Endodermal cell (in vitro differentiated cells): ENCODE results near the gene ZNF865. TPM values are rescaled to one million over a fixed set of nuclear protein-coding genes. Genes with fewer than 3 reads are reported as not detected.

ENCODE experiments used
- DNase-seq: peaks from one replicate; pipeline ENCODE4 v3.0.0-alpha.2; 2017
- H3K27ac ChIP-seq: 2 replicates; pipeline ENCODE4 v1.5.1; 2013; ENCODE audit warnings: mild to moderate bottlenecking, low read depth, low read length, moderate library complexity
- H3K27me3 ChIP-seq: 2 replicates; pipeline ENCODE4 v1.6.1; 2013; ENCODE audit warnings: mild to moderate bottlenecking, low read length, moderate library complexity; ENCODE audit not compliant: insufficient read depth, control insufficient read depth, poor library complexity, severe bottlenecking
- H3K36me3 ChIP-seq: 2 replicates; pipeline ENCODE4 v1.7.0; 2013; ENCODE audit warnings: mild to moderate bottlenecking, low read length, moderate library complexity; ENCODE audit not compliant: control insufficient read depth, insufficient read depth
- H3K4me1 ChIP-seq: one replicate; pipeline ENCODE4 v1.7.0; 2013; ENCODE audit warnings: low read length; ENCODE audit not compliant: control insufficient read depth, insufficient read depth
- H3K4me3 ChIP-seq: 2 replicates; pipeline ENCODE4 v1.5.1; 2013; ENCODE audit warnings: mild to moderate bottlenecking, low read length, moderate library complexity
- H3K9ac ChIP-seq: 2 replicates; pipeline ENCODE4 v1.6.1; 2013; ENCODE audit warnings: mild to moderate bottlenecking, low read length, moderate library complexity; ENCODE audit not compliant: poor library complexity, severe bottlenecking; ENCODE audit errors: extremely low read depth
- H3K9me3 ChIP-seq: 2 replicates; pipeline ENCODE4 v1.6.1; 2013; ENCODE audit warnings: mild to moderate bottlenecking, low read length, moderate library complexity; ENCODE audit not compliant: control insufficient read depth
- H3K27ac Mint-ChIP-seq: 2 replicates; pipeline ENCODE4 v1.8.0; 2020; ENCODE audit warnings: mixed read lengths
- H3K27me3 Mint-ChIP-seq: 2 replicates; pipeline ENCODE4 v1.8.0; 2021; ENCODE audit warnings: mild to moderate bottlenecking, mixed read lengths; ENCODE audit not compliant: insufficient read depth
- H3K36me3 Mint-ChIP-seq: 2 replicates; pipeline ENCODE4 v1.8.0; 2020; ENCODE audit warnings: low read depth, mixed read lengths
- H3K4me1 Mint-ChIP-seq: 2 replicates; pipeline ENCODE4 v1.8.0; 2020; ENCODE audit warnings: mixed read lengths
- H3K4me3 Mint-ChIP-seq: 2 replicates; pipeline ENCODE4 v1.8.0; 2020; ENCODE audit warnings: mild to moderate bottlenecking, moderate library complexity, mixed read lengths
- H3K9me3 Mint-ChIP-seq: 2 replicates; pipeline ENCODE4 v1.8.0; 2020; ENCODE audit warnings: mild to moderate bottlenecking, mixed read lengths
- CTCF ChIP-seq: fragments of 200-600 bp; sonication (generic); conservative IDR thresholded peaks from 2 replicates; pipeline ENCODE4 v1.5.0; 2021; ENCODE audit warnings: antibody characterized with exemption, mild to moderate bottlenecking
- WGBS, 2 experiments: methylation state at CpG; one replicate each; pipeline versions ENCODE4 v1.1.5 to v1.1.7; 2013; ENCODE audit warnings: missing lambda C conversion rate in 2 of 2, mixed read lengths in 1 of 2; ENCODE audit not compliant: insufficient coverage in 1 of 2, insufficient read length in 1 of 2; 5-methylcytosine and 5-hydroxymethylcytosine counted together
- total RNA-seq, 2 donors: library from RNA; stranded (reverse); fragmentation: NEBNext Ultra II Directional in 1 of 2; extraction: Animal tissue kit (Norgen Biotek cat#: 25700) in 1 of 2; gene quantifications; 2 replicates in 1 of 2; 3 replicates in 1 of 2; pipeline ENCODE4 v1.2.1, GENCODE V29; 2021

The ZNF865 gene
- total RNA-seq, 2 donors from 2014 or later: 14.5 to 14.9 TPM

GRCh38 chr19:55652311-55653128 is 47.1 kb downstream of the ZNF865 start:
- Mint-ChIP-seq H3K27me3 (peaks cover 2% of the 10 kb centered on the region), H3K4me3 (peak overlapping the region; percentile 94), H3K36me3 (peaks cover 7% of the 10 kb centered on the region), H3K27ac (no peak overlapping the region), H3K9me3 (no peaks in the 10 kb centered on the region), H3K4me1 (peaks cover 22% of the 10 kb centered on the region)
- TF ChIP-seq CTCF: no peak
- no peaks in the 10 kb centered on the region for H3K9me3 ChIP-seq
- no peak overlapping the region for H3K4me3 ChIP-seq
- peaks cover 2% of the 10 kb centered on the region for H3K4me1 ChIP-seq
- H3K36me3 ChIP-seq: peaks cover 11% of the 10 kb centered on the region
- no peak overlapping the region for H3K27ac ChIP-seq
- 75 to 92% methylated on average over 28 to 71 of the region's 71 CpGs for WGBS, 2 experiments
- no peak overlapping the region for H3K9ac ChIP-seq
- no peaks in the 10 kb centered on the region for H3K27me3 ChIP-seq
- peak; percentile 87 for DNase-seq

GRCh38 chr19:55653651-55654322 is 48.3 kb downstream of the ZNF865 start:
- 0 to 1% methylated on average over 46 to 57 of the region's 57 CpGs for WGBS, 2 experiments
- H3K27ac ChIP-seq: peak overlapping the region; percentile 97
- H3K4me3 ChIP-seq: peak overlapping the region; percentile 97
- no peaks in the 10 kb centered on the region for H3K9me3 ChIP-seq
- peak overlapping the region; percentile 96 for H3K9ac ChIP-seq
- Mint-ChIP-seq H3K27ac (peak overlapping the region; percentile 99), H3K4me3 (peak overlapping the region; percentile 94), H3K27me3 (peaks cover 2% of the 10 kb centered on the region), H3K9me3 (no peaks in the 10 kb centered on the region), H3K36me3 (peaks cover 9% of the 10 kb centered on the region), H3K4me1 (peaks cover 25% of the 10 kb centered on the region)
- peaks cover 11% of the 10 kb centered on the region for H3K36me3 ChIP-seq
- peaks cover 5% of the 10 kb centered on the region for H3K4me1 ChIP-seq
- TF ChIP-seq CTCF: peak; percentile 100
- peak; percentile 98 for DNase-seq
- no peaks in the 10 kb centered on the region for H3K27me3 ChIP-seq

- WGBS, 2 experiments: 0 to 1% methylated on average over 39 to 52 of the region's 52 CpGs
- H3K4me1 ChIP-seq: peaks cover 5% of the 10 kb centered on the region
- peaks cover 10% of the 10 kb centered on the region for H3K36me3 Mint-ChIP-seq
- H3K9ac ChIP-seq: peak overlapping the region; percentile 96
- H3K27ac ChIP-seq: peak overlapping the region; percentile 97
- no peaks in the 10 kb centered on the region for H3K9me3 Mint-ChIP-seq
- H3K4me1 Mint-ChIP-seq: peaks cover 25% of the 10 kb centered on the region
- H3K4me3 Mint-ChIP-seq: peak overlapping the region; percentile 94
- H3K27ac Mint-ChIP-seq: peak overlapping the region; percentile 99
- H3K4me3 ChIP-seq: peak overlapping the region; percentile 97
- no peaks in the 10 kb centered on the region for H3K9me3 ChIP-seq
- no peaks in the 10 kb centered on the region for H3K27me3 ChIP-seq
- peaks cover 2% of the 10 kb centered on the region for H3K27me3 Mint-ChIP-seq
- peaks cover 11% of the 10 kb centered on the region for H3K36me3 ChIP-seq
- TF ChIP-seq CTCF: no peak
- peak; percentile 100 for DNase-seq
Measured at GRCh38 chr19:55654323-55654867, 48.9 kb downstream of the ZNF865 start.
